ENCODE measurements around the gene TGDS.
A peak's percentile ranks its signal among the peaks of the same experiment; 100 is the strongest.

Gene TGDS

DNA sequence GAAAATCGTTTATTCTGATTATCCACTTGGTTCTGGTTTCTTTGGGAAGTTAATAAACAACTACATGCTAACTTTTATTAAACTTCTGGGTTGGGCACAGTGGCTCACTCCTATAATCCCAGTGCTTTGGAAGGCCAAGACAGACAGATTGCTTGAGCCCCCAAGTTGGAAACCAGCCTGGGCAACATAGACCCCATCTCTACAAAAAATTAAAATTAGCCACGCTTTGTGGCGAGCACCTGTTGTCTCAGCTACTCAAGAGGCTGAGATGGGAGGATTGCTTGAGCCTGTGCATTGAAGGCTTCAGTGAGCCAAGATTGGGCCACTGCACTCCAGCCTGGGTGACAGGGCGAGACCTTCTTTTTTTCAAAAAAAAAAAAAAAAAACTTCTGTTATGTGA, 27.4 kb upstream of the TGDS start:
- DNase-seq (ENCODE audit: low spot score) = no peak
- no peak for TF ChIP-seq CTCF (IDR thresholded peaks at IDR 0.05; ENCODE audit: extremely low read depth, missing control alignments)

GRCh38 chr13:94622344-94622743, 26.4 kb upstream of the TGDS start:
- no peak for DNase-seq (ENCODE audit: low spot score)

GRCh38 chr13:94620286-94620896, 24.4 kb upstream of the TGDS start:
- peak; percentile 21 for DNase-seq (ENCODE audit: low spot score)
- TF ChIP-seq CTCF (IDR thresholded peaks at IDR 0.05; ENCODE audit: extremely low read depth, missing control alignments) = peak; percentile 57

More at GRCh38 chr13:94622344-94622743, 26.4 kb upstream of the TGDS start:
- TF ChIP-seq CTCF (IDR thresholded peaks at IDR 0.05; ENCODE audit: extremely low read depth, missing control alignments) = no peak

- TF ChIP-seq CTCF (IDR thresholded peaks at IDR 0.05; ENCODE audit: extremely low read depth, missing control alignments) = peak; percentile 12
- no peak for DNase-seq (ENCODE audit: low spot score)
Measured at GRCh38 chr13:94617389-94618000, 21.5 kb upstream of the TGDS start.

DNA sequence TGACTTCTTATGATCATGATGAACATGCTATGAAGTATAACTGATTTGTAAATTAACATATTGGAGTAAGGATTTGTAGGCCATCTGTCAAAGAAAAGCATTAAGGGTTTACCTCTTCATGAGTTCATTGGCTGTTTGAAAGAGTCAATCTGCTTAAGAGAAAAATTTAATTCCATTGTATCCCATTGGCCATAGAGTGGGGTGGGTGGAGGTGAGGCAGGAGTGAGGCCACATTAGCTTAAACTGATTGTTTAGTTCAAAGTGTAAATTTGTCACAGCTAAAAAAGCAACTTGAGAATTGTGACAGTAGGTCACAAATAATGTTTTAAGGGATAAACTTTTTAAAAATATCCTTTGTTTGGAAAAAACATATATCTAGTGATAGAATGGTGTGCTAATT, 17.1 kb upstream of the TGDS start:
- no peak for TF ChIP-seq CTCF (IDR thresholded peaks at IDR 0.05; ENCODE audit: extremely low read depth, missing control alignments)
- no peak for DNase-seq (ENCODE audit: low spot score)

GRCh38 chr13:94612050-94612449, 16.1 kb upstream of the TGDS start:
- no peak for DNase-seq (ENCODE audit: low spot score)
- no peak for TF ChIP-seq CTCF (IDR thresholded peaks at IDR 0.05; ENCODE audit: extremely low read depth, missing control alignments)

- DNase-seq (ENCODE audit: low spot score) = no peak
- no peak for TF ChIP-seq CTCF (IDR thresholded peaks at IDR 0.05; ENCODE audit: extremely low read depth, missing control alignments)
Measured at GRCh38 chr13:94610475-94610874, 14.5 kb upstream of the TGDS start.
